GM21360 (cell line): Measurements from ENCODE around the gene TMEM35B.

Source experiments
- ATAC-seq: cut with Tn5 transposase; IDR thresholded peaks from one replicate; pipeline ENCODE4 v1.9.1; 2021; ENCODE audit warnings: mild to moderate bottlenecking, moderate library complexity; ENCODE audit not compliant: unreplicated experiment

The TMEM35B gene

GRCh38 chr1:34984793-34985608 is at the start of gene TMEM35B:
Gene TMEM35B, minus strand, starts transcription at chr1:34985347. Its CDS starts 42 bp downstream, at chr1:34985305.
- ATAC-seq: peak; percentile 63

- ATAC-seq: no peak
Measured at GRCh38 chr1:35033346-35033745, 48.2 kb upstream of the TMEM35B start.

GRCh38 chr1:35032384-35032739 is 47.2 kb upstream of the TMEM35B start:
- no peak for ATAC-seq

GRCh38 chr1:35030756-35031446 is 45.8 kb upstream of the TMEM35B start:
- ATAC-seq: no peak

- ATAC-seq: no peak
Measured at GRCh38 chr1:35030338-35030737, 45.2 kb upstream of the TMEM35B start.

- no peak for ATAC-seq
Measured at GRCh38 chr1:35029761-35030160, 44.6 kb upstream of the TMEM35B start.

- no peak for ATAC-seq
Measured at GRCh38 chr1:35016406-35016805, 31.3 kb upstream of the TMEM35B start.

GRCh38 chr1:35014486-35014885 is 29.3 kb upstream of the TMEM35B start:
- no peak for ATAC-seq

GRCh38 chr1:35005711-35006110 is 20.6 kb upstream of the TMEM35B start:
- ATAC-seq: no peak

- no peak for ATAC-seq
Measured at GRCh38 chr1:35001743-35002142, 16.6 kb upstream of the TMEM35B start.

GRCh38 chr1:34994878-34995277 is 9.7 kb upstream of the TMEM35B start:
- no peak for ATAC-seq

GRCh38 chr1:34988581-34988980 is 3.4 kb upstream of the TMEM35B start:
- ATAC-seq: no peak

- ATAC-seq: no peak
Measured at GRCh38 chr1:34988147-34988546, 3.0 kb upstream of the TMEM35B start.

GRCh38 chr1:34987018-34987417 is 1.9 kb upstream of the TMEM35B start:
- ATAC-seq: no peak

GRCh38 chr1:34985609-34985904 is 410 bp upstream of the TMEM35B start:
- peak; percentile 13 for ATAC-seq

- no peak for ATAC-seq
Measured at GRCh38 chr1:34984435-34984792, 733 bp downstream of the TMEM35B start.

- ATAC-seq: no peak
Measured at GRCh38 chr1:34983700-34984355, 1.3 kb downstream of the TMEM35B start.

- no peak for ATAC-seq
Measured at GRCh38 chr1:34982820-34983376, 2.2 kb downstream of the TMEM35B start.

- no peak for ATAC-seq
Measured at GRCh38 chr1:34980715-34981114, 4.4 kb downstream of the TMEM35B start.

- ATAC-seq: no peak
Measured at GRCh38 chr1:34978921-34979320, 6.2 kb downstream of the TMEM35B start.

- ATAC-seq: no peak
Measured at GRCh38 chr1:34977858-34978257, 7.3 kb downstream of the TMEM35B start.

- no peak for ATAC-seq
Measured at GRCh38 chr1:34977210-34977471, 8.0 kb downstream of the TMEM35B start.
